Suprapubic skin (tissue), 3 donors: Measurements from ENCODE around the gene PROZ.

Experiments used
- CTCF ChIP-seq, 2 donors: fragments of 200-600 bp in 1 of 2; fragments of 450-650 bp in 1 of 2; sonication (generic) in 1 of 2; IDR thresholded peaks; one replicate each; pipeline ENCODE4 v1.5.1; 2016 to 2019; ENCODE audit warnings: antibody characterized with exemption in 2 of 2, mild to moderate bottlenecking in 1 of 2, moderate library complexity in 1 of 2
- EP300 ChIP-seq: sonication (generic); formaldehyde crosslinking; IDR thresholded peaks from one replicate; pipeline ENCODE4 v1.6.1; 2017; ENCODE audit warnings: antibody characterized with exemption

- TF ChIP-seq EP300, result no peak
- TF ChIP-seq CTCF (IDR thresholded peaks at IDR 0.05), result no peak
These were observed 3.2 kb upstream of the PROZ start for GRCh38 chr13:113155201-113155600.
